HCT116 (cell line): ENCODE measurements around the gene IL1RAPL2. TPM values are rescaled to one million over a fixed set of nuclear protein-coding genes. Genes with fewer than 3 reads are reported as not detected.

Experiments used
- ATAC-seq: fragments of 200-7000 bp; cut with Tn5 transposase; 2 replicates; pipeline ENCODE4 v1.9.1; 2020; ENCODE audit warnings: mild to moderate bottlenecking, moderate library complexity
- BruUV-seq: library from RNA; stranded (reverse); fragments of 400-500 nt; replicated peaks from 2 replicates; lab custom pipeline; 2021; lab: Mats Ljungman, UMichigan
- CTCF ChIA-PET: fragments of 300-600 bp; sonication (Branson Sonifier 250); formaldehyde crosslinking; loops from one replicate; lab custom pipeline; 2021; ENCODE audit warnings: antibody characterized with exemption; lab: Charles Lee
- POLR2A ChIA-PET: fragments of 300-600, 350-600 bp; sonication (Branson Sonifier 250); formaldehyde crosslinking; loops from one replicate; lab custom pipeline; 2021; ENCODE audit warnings: antibody characterized with exemption; lab: Charles Lee
- RAD21 ChIA-PET, 2 experiments: fragments of 300-600 bp; sonication (Branson Sonifier 250); formaldehyde crosslinking; loops; one replicate each; lab custom pipeline; 2023; ENCODE audit warnings: low total read pairs in 2 of 2; ENCODE audit not compliant: uncharacterized antibody in 2 of 2, unreplicated experiment in 2 of 2, low non-redundant PET in 1 of 2; lab: Charles Lee
- DNase-seq: peaks from one replicate; pipeline ENCODE4 v3.0.0-alpha.2; 2010; ENCODE audit warnings: low read depth, low spot score
- H2AFZ ChIP-seq: fragments of 200-600 bp; shearing (Covaris generic), sonication (generic); 2 replicates; pipeline ENCODE4 v1.6.1; 2017; ENCODE audit warnings: low read depth, mixed run types, mixed read lengths, antibody characterized with exemption, low read length; ENCODE audit not compliant: poor library complexity, severe bottlenecking
- H3K27ac ChIP-seq: 2 replicates; pipeline ENCODE4 v1.5.1; 2012; ENCODE audit warnings: low read depth, low read length
- H3K27me3 ChIP-seq: fragments of 200-600 bp; sonication (generic); 2 replicates; pipeline ENCODE4 v1.6.1; 2016; ENCODE audit warnings: mixed run types, low read length, mixed read lengths; ENCODE audit not compliant: insufficient read depth
- H3K36me3 ChIP-seq, 2 experiments: fragments of 200-500 bp in 1 of 2; fragments of 200-600 bp in 1 of 2; sonication (Bioruptor generic) in 1 of 2; sonication (generic) in 1 of 2; 2 replicates each; pipeline versions ENCODE4 v1.5.1 to v1.6.1; 2014 to 2016; ENCODE audit warnings: low read length in 2 of 2, inconsistent platforms in 1 of 2, mixed read lengths in 1 of 2, mixed run types in 1 of 2; ENCODE audit not compliant: insufficient read depth in 2 of 2, control insufficient read depth in 1 of 2
- H3K4me1 ChIP-seq, 2 experiments: fragments of 200-600 bp in 1 of 2; sonication (generic) in 1 of 2; 2 replicates each; pipeline versions ENCODE4 v1.5.1 to v1.6.1; 2012 to 2017; ENCODE audit warnings: low read length in 2 of 2, inconsistent platforms in 1 of 2, mild to moderate bottlenecking in 1 of 2, mixed read lengths in 1 of 2, mixed run types in 1 of 2, moderate library complexity in 1 of 2; ENCODE audit not compliant: insufficient read depth in 2 of 2, control insufficient read depth in 1 of 2
- H3K4me2 ChIP-seq: fragments of 200-600 bp; sonication (generic); 2 replicates; pipeline ENCODE4 v1.6.1; 2017; ENCODE audit warnings: mixed run types, low read length, mixed read lengths
- H3K4me3 ChIP-seq, 2 experiments: fragments of 200-600 bp in 1 of 2; sonication (generic) in 1 of 2; replicated peaks in 1 of 2; 2 replicates each; pipeline ENCODE4 v1.5.1; 2011 to 2016; ENCODE audit warnings: low read length in 2 of 2, control low read depth in 1 of 2, low read depth in 1 of 2, mild to moderate bottlenecking in 1 of 2, mixed read lengths in 1 of 2, mixed run types in 1 of 2
- H3K79me2 ChIP-seq: fragments of 200-600 bp; sonication (generic); 2 replicates; pipeline ENCODE4 v1.6.1; 2017; ENCODE audit warnings: mild to moderate bottlenecking, mixed run types, low read length, moderate library complexity, mixed read lengths; ENCODE audit not compliant: insufficient read depth
- H3K9ac ChIP-seq: fragments of 200-600 bp; sonication (generic); 2 replicates; pipeline ENCODE4 v1.6.1; 2016; ENCODE audit warnings: low read length, mixed read lengths
- H3K9me2 ChIP-seq: fragments of 200-600 bp; sonication (generic), shearing (Covaris generic); 2 replicates; pipeline ENCODE4 v1.6.1; 2017; ENCODE audit warnings: mixed run types, mild to moderate bottlenecking, moderate library complexity; ENCODE audit not compliant: insufficient read depth
- H3K9me3 ChIP-seq, 2 experiments: fragments of 200-500 bp in 1 of 2; fragments of 200-600 bp in 1 of 2; sonication (Bioruptor generic) in 1 of 2; sonication (generic) in 1 of 2; 2 replicates each; pipeline ENCODE4 v1.6.1; 2014 to 2017; ENCODE audit warnings: low read length in 2 of 2, mixed read lengths in 2 of 2, inconsistent platforms in 1 of 2, low read depth in 1 of 2, mild to moderate bottlenecking in 1 of 2, mixed run types in 1 of 2, moderate library complexity in 1 of 2; ENCODE audit not compliant: control insufficient read depth in 1 of 2, insufficient read depth in 1 of 2
- H4K20me1 ChIP-seq: fragments of 200-600 bp; sonication (generic), shearing (Covaris generic); 2 replicates; pipeline ENCODE4 v1.6.1; 2017; ENCODE audit warnings: mixed run types, mild to moderate bottlenecking, moderate library complexity; ENCODE audit not compliant: insufficient read depth
- CBX3 ChIP-seq: IDR thresholded peaks from 2 replicates; pipeline ENCODE4 v1.6.1; 2012; ENCODE audit warnings: low read depth
- CEBPB ChIP-seq: IDR thresholded peaks from 2 replicates; pipeline ENCODE4 v1.6.1; 2012; ENCODE audit warnings: low read depth
- FOSL1 ChIP-seq: IDR thresholded peaks from 2 replicates; pipeline ENCODE4 v1.6.1; 2012; ENCODE audit warnings: low read depth
- POLR2AphosphoS5 ChIP-seq: IDR thresholded peaks from 2 replicates; pipeline ENCODE4 v1.6.1; 2011; ENCODE audit warnings: mild to moderate bottlenecking, low read depth, low read length, moderate library complexity
- SIN3A ChIP-seq: IDR thresholded peaks from 2 replicates; pipeline ENCODE4 v1.6.1; 2012; ENCODE audit warnings: low read depth
- SRF ChIP-seq: IDR thresholded peaks from 2 replicates; pipeline ENCODE4 v1.6.1; 2012; ENCODE audit warnings: low read depth
- ZNF274 ChIP-seq: fragments of 200-500 bp; sonication (Bioruptor generic); IDR thresholded peaks from 2 replicates; pipeline ENCODE4 v1.6.1; 2014; ENCODE audit warnings: mild to moderate bottlenecking, low read depth, low read length, inconsistent platforms
- intact Hi-C: fragments of 100-400 bp; cut with micrococcal nuclease; formaldehyde crosslinking; loops from 2 replicates; pipeline ENCODE4 v1.10.0; 2022
- total RNA-seq: library from RNA; stranded (reverse); gene quantifications from one replicate; pipeline ENCODE4 v1.2.1, GENCODE V29; 2021; ENCODE audit not compliant: unreplicated experiment
- TF ChIP-seq, protein P1 (sequence below): IDR thresholded peaks from 2 replicates; pipeline ENCODE4 v1.6.1; 2011; ENCODE audit warnings: mild to moderate bottlenecking, low read length, moderate library complexity; ENCODE audit not compliant: insufficient replicate concordance; ENCODE audit errors: extremely low read depth
- TF ChIP-seq, protein P2 (sequence below): IDR thresholded peaks from 2 replicates; pipeline ENCODE4 v1.6.1; 2012; ENCODE audit warnings: low read depth

The IL1RAPL2 gene
- total RNA-seq, 1 experiment from 2014 or later = not detected

DNA sequence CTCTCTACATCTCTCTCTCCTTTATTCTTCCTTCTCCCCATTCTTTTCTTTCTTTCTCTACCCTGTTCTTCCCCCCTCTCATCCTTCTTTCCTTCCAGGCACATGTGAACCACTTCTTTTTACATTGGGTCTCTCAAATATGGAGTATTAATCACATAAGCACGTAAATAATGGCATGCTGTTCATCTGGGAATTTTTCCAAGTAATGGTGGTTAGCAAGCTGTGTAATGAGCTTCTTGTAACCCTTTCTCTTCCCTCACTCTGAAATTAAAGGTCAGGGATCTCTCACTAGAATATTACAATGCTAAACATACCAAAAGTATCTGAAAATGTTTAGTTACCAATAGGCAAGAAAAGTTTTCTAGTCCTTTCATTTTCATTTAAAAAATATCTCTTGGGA is 894.4 kb downstream of the IL1RAPL2 start:
- BruUV-seq = no TSS peak
- no peak overlapping the region for H3K9ac ChIP-seq

DNA sequence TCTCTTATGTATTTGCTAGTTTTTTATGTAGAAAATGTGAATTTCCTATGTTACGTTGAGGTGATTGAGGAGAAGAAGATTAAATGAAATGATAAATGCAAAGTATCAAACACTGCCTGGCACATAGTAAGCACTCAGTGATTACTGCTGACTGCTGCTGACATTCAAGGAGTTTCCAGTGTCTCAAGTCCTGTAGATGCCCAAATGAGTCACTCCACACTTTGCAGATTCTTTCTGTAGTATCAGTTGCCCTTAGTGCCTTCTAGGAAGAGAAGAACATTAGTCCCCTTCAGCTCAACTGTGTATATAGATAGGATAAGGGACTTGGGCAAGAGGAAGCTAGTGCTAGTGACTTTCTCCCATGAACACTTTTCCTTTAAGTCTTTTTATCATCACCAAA is 895.0 kb downstream of the IL1RAPL2 start:
- H3K27ac ChIP-seq = no peak overlapping the region
- no peak overlapping the region for H2AFZ ChIP-seq
- H3K36me3 ChIP-seq = no peaks in the 10 kb centered on the region
- intact Hi-C loops = no loop called here
- H4K20me1 ChIP-seq = no peaks in the 10 kb centered on the region
- no peaks in the 10 kb centered on the region for H3K9me2 ChIP-seq
- H3K79me2 ChIP-seq = no peaks in the 10 kb centered on the region
- H3K27me3 ChIP-seq = no peaks in the 10 kb centered on the region
- CTCF ChIA-PET = no interaction called here
- H3K9ac ChIP-seq = no peak overlapping the region
- no peak overlapping the region for H3K4me3 ChIP-seq
- RAD21 ChIA-PET = no interaction called here
- no peak overlapping the region for H3K4me2 ChIP-seq
- DNase-seq = no peak
- no peak for ATAC-seq
- BruUV-seq = no TSS peak
- POLR2A ChIA-PET = no interaction called here
- H3K4me1 ChIP-seq = no peaks in the 10 kb centered on the region
- no peaks in the 10 kb centered on the region for H3K9me3 ChIP-seq
- TF ChIP-seq, protein P1, sequence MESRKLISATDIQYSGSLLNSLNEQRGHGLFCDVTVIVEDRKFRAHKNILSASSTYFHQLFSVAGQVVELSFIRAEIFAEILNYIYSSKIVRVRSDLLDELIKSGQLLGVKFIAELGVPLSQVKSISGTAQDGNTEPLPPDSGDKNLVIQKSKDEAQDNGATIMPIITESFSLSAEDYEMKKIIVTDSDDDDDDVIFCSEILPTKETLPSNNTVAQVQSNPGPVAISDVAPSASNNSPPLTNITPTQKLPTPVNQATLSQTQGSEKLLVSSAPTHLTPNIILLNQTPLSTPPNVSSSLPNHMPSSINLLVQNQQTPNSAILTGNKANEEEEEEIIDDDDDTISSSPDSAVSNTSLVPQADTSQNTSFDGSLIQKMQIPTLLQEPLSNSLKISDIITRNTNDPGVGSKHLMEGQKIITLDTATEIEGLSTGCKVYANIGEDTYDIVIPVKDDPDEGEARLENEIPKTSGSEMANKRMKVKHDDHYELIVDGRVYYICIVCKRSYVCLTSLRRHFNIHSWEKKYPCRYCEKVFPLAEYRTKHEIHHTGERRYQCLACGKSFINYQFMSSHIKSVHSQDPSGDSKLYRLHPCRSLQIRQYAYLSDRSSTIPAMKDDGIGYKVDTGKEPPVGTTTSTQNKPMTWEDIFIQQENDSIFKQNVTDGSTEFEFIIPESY = no peak
- no peak for TF ChIP-seq SRF
- no peak for TF ChIP-seq SIN3A

More for the DNA sequence above, 894.4 kb downstream of the IL1RAPL2 start:
- POLR2A ChIA-PET = no interaction called here
- Histone ChIP-seq H4K20me1 (no peaks in the 10 kb centered on the region), H3K9me3 (no peaks in the 10 kb centered on the region), H3K27me3 (no peaks in the 10 kb centered on the region), H2AFZ (no peak overlapping the region)
- DNase-seq = no peak
- no peak for TF ChIP-seq FOSL1
- no peak for TF ChIP-seq ZNF274
- no peak for TF ChIP-seq CBX3
- no peak for TF ChIP-seq POLR2AphosphoS5
- TF ChIP-seq, protein P2, sequence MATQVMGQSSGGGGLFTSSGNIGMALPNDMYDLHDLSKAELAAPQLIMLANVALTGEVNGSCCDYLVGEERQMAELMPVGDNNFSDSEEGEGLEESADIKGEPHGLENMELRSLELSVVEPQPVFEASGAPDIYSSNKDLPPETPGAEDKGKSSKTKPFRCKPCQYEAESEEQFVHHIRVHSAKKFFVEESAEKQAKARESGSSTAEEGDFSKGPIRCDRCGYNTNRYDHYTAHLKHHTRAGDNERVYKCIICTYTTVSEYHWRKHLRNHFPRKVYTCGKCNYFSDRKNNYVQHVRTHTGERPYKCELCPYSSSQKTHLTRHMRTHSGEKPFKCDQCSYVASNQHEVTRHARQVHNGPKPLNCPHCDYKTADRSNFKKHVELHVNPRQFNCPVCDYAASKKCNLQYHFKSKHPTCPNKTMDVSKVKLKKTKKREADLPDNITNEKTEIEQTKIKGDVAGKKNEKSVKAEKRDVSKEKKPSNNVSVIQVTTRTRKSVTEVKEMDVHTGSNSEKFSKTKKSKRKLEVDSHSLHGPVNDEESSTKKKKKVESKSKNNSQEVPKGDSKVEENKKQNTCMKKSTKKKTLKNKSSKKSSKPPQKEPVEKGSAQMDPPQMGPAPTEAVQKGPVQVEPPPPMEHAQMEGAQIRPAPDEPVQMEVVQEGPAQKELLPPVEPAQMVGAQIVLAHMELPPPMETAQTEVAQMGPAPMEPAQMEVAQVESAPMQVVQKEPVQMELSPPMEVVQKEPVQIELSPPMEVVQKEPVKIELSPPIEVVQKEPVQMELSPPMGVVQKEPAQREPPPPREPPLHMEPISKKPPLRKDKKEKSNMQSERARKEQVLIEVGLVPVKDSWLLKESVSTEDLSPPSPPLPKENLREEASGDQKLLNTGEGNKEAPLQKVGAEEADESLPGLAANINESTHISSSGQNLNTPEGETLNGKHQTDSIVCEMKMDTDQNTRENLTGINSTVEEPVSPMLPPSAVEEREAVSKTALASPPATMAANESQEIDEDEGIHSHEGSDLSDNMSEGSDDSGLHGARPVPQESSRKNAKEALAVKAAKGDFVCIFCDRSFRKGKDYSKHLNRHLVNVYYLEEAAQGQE = no peak
- TF ChIP-seq CEBPB = no peak
- TF ChIP-seq, all 23 proteins: peak for 0
- ChIA-PET CTCF (no interaction called here), RAD21 (no interaction called here)
- H3K27ac ChIP-seq = no peak overlapping the region
- H3K4me3 ChIP-seq = no peak overlapping the region
- no peaks in the 10 kb centered on the region for H3K79me2 ChIP-seq
- H3K36me3 ChIP-seq = no peaks in the 10 kb centered on the region
- no peaks in the 10 kb centered on the region for H3K9me2 ChIP-seq
- no peaks in the 10 kb centered on the region for H3K4me1 ChIP-seq
- intact Hi-C loops = no loop called here
- ATAC-seq = no peak
- H3K4me2 ChIP-seq = no peak overlapping the region
